HG02938 (cell line): ENCODE data around the gene ADA.

Source experiments
- ATAC-seq: cut with Tn5 transposase; IDR thresholded peaks from one replicate; pipeline ENCODE4 v1.9.1; 2021; ENCODE audit warnings: mild to moderate bottlenecking, moderate library complexity; ENCODE audit not compliant: unreplicated experiment

ADA gene

GRCh38 chr20:44646023-44646640 lies 5.4 kb downstream of the ADA start:
- no peak for ATAC-seq

GRCh38 chr20:44644667-44645131 lies 6.8 kb downstream of the ADA start:
- ATAC-seq, result no peak

- no peak for ATAC-seq
Observed at GRCh38 chr20:44644230-44644617, 7.3 kb downstream of the ADA start.

- ATAC-seq, result no peak
Observed at GRCh38 chr20:44643596-44644229, 7.8 kb downstream of the ADA start.

GRCh38 chr20:44643154-44643519 lies 8.4 kb downstream of the ADA start:
- no peak for ATAC-seq

- no peak for ATAC-seq
Observed at GRCh38 chr20:44642203-44643153, 9.0 kb downstream of the ADA start.

GRCh38 chr20:44641325-44641724 lies 10.2 kb downstream of the ADA start:
- ATAC-seq, result no peak

- no peak for ATAC-seq
Observed at GRCh38 chr20:44640522-44640921, 11.0 kb downstream of the ADA start.

- ATAC-seq, result no peak
Observed at GRCh38 chr20:44637522-44638372, 13.8 kb downstream of the ADA start.

GRCh38 chr20:44637042-44637441 lies 14.5 kb downstream of the ADA start:
- ATAC-seq, result no peak

- ATAC-seq, result no peak
Observed at GRCh38 chr20:44635877-44636276, 15.6 kb downstream of the ADA start.

GRCh38 chr20:44633872-44634600 lies 17.5 kb downstream of the ADA start:
- ATAC-seq, result no peak

- ATAC-seq, result no peak
Observed at GRCh38 chr20:44633187-44633810, 18.2 kb downstream of the ADA start.

GRCh38 chr20:44632103-44632752 lies 19.3 kb downstream of the ADA start:
- ATAC-seq, result no peak

- ATAC-seq, result no peak
Observed at GRCh38 chr20:44630297-44630696, 21.2 kb downstream of the ADA start.

- no peak for ATAC-seq
Observed at GRCh38 chr20:44629542-44629941, 22.0 kb downstream of the ADA start.

- no peak for ATAC-seq
Observed at GRCh38 chr20:44629017-44629385, 22.5 kb downstream of the ADA start.

- ATAC-seq, result no peak
Observed at GRCh38 chr20:44627364-44628010, 24.0 kb downstream of the ADA start.

- no peak for ATAC-seq
Observed at GRCh38 chr20:44626278-44626677, 25.2 kb downstream of the ADA start.
